GM21390 (cell line): ENCODE results near the gene FAM76A.
A peak's percentile ranks its signal among the peaks of the same experiment; 100 is the strongest.

ENCODE experiments used
- ATAC-seq: cut with Tn5 transposase; IDR thresholded peaks from one replicate; pipeline ENCODE4 v1.9.1; 2021; ENCODE audit not compliant: unreplicated experiment

FAM76A gene

GRCh38 chr1:27719286-27720251, 6.2 kb upstream of the FAM76A start:
- ATAC-seq = no peak

- ATAC-seq = no peak
Observed at GRCh38 chr1:27724961-27725373, 794 bp upstream of the FAM76A start.

- peak; percentile 27 for ATAC-seq
Observed at GRCh38 chr1:27726173-27727044, 648 bp downstream of the FAM76A start.

GRCh38 chr1:27727126-27727525, 1.4 kb downstream of the FAM76A start:
- no peak for ATAC-seq

GRCh38 chr1:27736252-27736651, 10.5 kb downstream of the FAM76A start:
- no peak for ATAC-seq

GRCh38 chr1:27741121-27741520, 15.4 kb downstream of the FAM76A start:
- ATAC-seq = no peak

GRCh38 chr1:27744556-27744955, 18.8 kb downstream of the FAM76A start:
- no peak for ATAC-seq

- no peak for ATAC-seq
Observed at GRCh38 chr1:27745466-27745865, 19.7 kb downstream of the FAM76A start.

GRCh38 chr1:27752360-27752759, 26.6 kb downstream of the FAM76A start:
- ATAC-seq = no peak

- ATAC-seq = no peak
Observed at GRCh38 chr1:27755286-27755685, 29.5 kb downstream of the FAM76A start.

GRCh38 chr1:27755865-27756264, 30.1 kb downstream of the FAM76A start:
- no peak for ATAC-seq

GRCh38 chr1:27759236-27759635, 33.5 kb downstream of the FAM76A start:
- ATAC-seq = no peak

GRCh38 chr1:27760426-27760825, 34.7 kb downstream of the FAM76A start:
- no peak for ATAC-seq

- no peak for ATAC-seq
Observed at GRCh38 chr1:27762033-27762432, 36.3 kb downstream of the FAM76A start.

- no peak for ATAC-seq
Observed at GRCh38 chr1:27763358-27763757, 37.6 kb downstream of the FAM76A start.

GRCh38 chr1:27770293-27770830, 44.6 kb downstream of the FAM76A start:
- ATAC-seq = no peak

GRCh38 chr1:27772036-27772931, 46.5 kb downstream of the FAM76A start:
- no peak for ATAC-seq

GRCh38 chr1:27772932-27773825, 47.4 kb downstream of the FAM76A start, which contains the start of gene STX12:
STX12 (plus strand) TSS chr1:27773219; CDS start chr1:27773308, 89 bp downstream.
- peak; percentile 91 for ATAC-seq

GRCh38 chr1:27773826-27774445, 48.2 kb downstream of the FAM76A start:
- peak; percentile 9 for ATAC-seq
